HG03139 (cell line): ENCODE measurements around the gene GNB1L.

ENCODE experiments used
- ATAC-seq: cut with Tn5 transposase; IDR thresholded peaks from one replicate; pipeline ENCODE4 v1.9.1; 2021; ENCODE audit not compliant: unreplicated experiment

The GNB1L gene

DNA sequence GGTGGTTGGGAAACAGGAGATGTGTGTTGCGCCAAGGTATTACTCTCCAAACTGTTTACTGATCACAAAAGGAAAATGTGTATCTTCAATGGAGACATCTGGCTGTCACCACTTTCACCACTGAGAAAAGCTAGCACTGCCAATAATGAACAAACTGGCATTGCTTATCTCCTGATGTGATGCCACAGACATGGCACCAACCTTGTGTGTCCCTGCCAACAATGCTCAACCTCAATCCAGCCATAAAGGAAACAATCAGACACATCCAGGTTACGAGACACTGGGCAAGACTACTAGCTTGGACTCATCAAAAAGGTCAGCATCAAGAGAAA lies 28.1 kb downstream of the GNB1L start:
- ATAC-seq: no peak

DNA sequence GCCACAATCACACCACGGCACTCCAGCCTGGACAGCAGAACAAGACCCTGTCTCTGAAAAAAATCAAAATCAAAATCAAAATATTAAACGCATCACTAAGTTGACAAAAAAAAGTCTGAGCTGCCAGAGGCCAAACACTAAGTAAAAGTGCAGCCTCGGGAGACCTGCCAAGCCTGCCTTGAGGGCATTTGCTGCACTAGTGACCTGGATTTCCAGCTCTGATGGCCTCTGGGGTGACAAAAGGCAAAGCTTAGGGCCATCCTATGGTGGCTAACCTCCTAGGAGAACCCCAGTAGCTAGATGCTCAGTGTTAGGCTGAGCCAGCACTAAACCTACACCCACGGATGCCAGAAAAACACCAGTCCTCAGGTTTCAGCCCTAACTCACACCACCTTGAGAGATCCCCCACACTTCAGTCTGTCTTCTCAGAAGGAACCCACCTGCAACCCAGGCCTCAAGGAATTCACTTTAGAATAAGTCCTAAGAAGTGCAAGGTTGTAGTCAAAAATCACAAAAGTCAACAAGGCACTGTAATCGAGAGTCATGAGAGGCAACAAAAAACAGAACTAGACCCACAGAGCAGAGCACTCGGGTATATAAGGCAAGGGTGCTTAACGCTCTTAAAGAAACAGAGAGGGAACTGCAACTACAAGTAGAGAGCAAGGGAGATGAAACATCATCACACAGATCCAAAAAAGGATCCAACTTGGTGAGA lies 28.6 kb downstream of the GNB1L start:
- ATAC-seq: no peak

DNA sequence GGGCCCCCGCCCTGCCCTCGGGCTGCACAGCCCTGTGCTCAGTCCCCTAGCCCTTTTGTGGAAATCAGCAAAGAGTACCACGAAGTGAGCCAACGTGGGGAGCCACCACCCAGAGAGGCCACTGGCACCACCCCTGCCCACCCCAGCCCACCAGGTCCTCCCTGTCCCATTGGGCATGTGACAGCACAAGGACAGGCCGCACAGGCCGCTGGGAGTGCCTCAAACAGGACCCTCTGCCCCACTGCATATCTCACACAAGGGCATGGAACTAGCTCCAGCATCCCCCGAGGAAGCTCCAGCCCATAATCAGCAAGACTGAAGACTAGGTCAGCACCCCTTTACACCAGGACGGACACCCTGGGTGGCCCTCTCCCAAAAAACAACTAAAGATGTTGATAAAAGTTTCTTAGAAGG lies 29.7 kb downstream of the GNB1L start:
- ATAC-seq: no peak

DNA sequence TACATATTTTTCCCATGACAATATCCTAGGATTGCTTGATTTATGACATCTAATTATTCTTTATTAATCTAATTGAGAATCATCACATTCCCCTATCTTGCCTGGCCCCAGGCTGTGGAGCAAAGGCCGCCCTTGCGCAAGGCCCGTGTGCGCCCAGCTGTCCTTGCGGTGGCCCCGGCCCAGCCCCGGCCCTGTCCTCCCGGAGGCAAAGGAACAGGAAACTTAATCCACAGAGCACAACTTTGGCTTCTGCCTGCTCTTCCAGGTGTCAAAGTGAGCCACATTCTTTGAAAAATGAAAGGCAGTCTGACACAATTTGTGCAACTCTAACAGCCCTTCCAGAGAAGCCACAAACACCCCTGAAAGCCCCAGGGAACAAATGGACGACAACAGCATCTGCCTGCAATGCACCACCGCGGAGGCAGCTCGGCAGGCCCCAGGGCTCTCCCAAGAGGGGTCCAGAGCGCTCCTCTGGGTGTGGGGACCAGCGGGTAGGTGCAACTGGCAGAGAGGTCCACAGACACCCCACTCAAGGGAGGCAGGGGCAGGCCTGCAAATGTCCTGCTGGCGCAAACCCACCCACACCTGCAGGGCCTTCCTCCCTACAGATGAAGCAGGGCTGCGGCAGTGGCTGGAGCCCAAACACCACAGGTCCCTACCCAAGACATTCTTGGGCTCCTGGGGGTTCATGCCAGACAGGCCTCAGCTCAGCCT lies 30.3 kb downstream of the GNB1L start:
- ATAC-seq: no peak

DNA sequence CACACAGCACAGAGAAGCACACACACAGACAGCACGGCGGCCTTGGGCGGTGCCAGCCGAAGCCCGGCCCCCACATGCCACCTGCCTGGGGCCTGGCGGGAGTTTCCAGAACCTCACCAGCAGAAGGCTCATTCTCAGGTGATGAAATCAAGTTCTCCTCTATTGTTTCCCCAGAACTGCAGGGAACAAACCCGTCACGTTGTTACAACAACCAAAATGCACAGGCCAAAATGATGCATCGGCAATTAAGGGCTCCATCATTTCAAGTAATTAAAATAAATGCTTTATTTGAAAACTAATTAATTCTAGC lies 30.8 kb downstream of the GNB1L start:
- no peak for ATAC-seq

DNA sequence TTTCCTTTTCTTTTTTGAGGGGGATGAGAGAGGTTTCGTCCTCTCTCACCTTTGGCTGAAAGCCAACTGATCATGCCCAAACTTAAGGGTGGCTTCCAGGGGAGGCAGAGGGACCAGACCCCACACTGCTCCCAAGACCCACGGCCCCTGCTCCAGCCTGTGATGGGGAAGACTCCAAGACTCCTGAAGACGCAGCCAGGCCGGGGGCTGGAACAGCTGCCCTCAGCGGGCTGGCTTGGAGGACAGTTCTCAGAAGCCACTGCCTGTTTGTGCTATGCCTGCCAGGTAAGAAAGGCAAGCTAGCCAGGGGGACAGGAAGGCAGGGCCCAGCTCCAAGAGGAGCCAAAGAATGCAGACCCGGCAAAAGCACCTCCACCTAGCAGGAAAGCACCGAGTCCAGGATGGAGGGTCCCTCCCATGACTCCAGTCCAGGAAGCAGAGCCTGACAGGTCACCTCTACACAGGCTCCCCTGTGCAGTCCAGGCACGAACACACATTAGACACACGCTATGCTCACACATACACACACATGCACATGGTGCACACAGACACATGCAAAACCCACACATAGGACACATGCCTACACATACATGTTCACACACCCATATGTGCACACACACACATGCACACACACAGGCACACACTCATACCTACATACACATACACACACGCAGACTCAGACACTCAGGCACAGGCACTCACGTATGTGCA lies 31.3 kb downstream of the GNB1L start:
- ATAC-seq: no peak

DNA sequence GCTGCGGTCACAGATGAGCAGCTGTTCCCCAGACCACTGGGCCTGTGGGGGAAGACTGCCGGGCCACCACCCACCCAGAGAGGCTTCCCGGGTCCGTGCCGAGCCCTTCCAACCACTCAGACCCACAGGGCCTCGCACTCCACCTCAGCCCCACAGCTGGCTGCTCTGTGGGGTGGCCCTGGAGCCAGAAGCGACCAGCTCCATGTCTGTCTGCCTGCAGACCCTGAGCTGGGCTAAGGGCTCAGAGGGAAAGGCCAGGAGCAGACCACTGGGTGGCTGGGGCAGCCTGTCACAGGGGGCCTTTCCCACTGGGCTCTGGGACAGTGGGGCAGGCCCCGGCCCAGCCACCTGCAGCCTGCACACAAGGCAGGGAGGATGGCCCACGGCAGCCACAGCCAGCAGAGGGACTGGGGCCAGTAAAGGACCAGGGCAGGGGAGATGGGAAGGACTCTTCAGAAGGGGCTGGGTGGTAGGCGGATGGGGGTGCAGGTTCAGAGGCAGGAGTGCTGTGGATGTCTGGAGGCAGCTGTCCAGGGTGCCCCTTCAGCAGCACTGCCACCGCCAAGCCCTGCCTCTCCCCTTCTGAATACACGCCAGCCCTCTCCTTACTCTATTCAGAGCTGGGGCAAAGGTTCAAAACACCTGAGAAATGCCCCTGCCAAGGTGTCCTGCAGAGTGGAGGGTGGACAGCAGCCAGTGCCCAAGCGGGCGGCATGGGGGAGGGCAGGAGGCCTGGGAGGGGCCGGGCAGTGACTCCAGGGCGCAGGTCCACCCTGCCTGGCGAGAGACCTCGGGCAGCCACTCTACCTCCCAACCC lies 32.2 kb downstream of the GNB1L start:
- no peak for ATAC-seq

DNA sequence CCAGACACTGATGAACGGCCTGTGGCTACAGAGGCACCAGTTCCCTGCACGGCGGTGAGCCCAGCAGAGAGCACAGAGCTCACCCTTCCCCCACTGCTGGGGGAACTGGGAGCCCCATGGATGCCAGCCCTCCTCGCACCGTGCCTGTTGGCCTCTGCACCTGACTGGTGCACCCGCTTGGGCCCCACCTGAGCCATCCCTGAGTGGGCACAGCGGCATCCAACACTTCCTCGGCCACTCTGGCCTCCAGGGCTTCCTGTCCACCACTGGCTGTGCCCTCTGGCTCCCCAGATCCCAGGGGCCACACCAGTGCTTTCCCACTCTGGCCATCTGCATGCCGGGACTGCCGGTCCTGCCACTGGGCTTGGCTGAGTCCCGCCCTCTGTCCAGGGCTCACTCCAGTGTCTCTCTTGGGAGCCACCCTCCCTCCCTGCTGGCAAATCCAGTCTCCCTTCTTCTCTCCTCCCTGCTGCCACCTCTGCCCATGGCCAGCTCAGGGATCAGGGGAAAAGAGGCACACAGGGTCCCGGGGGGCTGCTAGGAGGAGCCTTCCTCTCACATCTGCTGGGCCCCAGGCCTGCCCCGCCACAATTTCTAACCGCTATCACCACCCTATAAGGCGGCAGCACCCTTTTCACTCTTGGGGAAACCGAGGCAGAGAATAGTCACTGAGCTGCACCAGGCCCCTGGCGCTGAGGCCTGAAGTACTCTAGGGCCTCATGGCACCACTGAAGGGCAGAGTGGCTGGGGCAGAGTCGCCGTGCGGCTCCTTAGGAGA lies 33.0 kb downstream of the GNB1L start:
- ATAC-seq: no peak

DNA sequence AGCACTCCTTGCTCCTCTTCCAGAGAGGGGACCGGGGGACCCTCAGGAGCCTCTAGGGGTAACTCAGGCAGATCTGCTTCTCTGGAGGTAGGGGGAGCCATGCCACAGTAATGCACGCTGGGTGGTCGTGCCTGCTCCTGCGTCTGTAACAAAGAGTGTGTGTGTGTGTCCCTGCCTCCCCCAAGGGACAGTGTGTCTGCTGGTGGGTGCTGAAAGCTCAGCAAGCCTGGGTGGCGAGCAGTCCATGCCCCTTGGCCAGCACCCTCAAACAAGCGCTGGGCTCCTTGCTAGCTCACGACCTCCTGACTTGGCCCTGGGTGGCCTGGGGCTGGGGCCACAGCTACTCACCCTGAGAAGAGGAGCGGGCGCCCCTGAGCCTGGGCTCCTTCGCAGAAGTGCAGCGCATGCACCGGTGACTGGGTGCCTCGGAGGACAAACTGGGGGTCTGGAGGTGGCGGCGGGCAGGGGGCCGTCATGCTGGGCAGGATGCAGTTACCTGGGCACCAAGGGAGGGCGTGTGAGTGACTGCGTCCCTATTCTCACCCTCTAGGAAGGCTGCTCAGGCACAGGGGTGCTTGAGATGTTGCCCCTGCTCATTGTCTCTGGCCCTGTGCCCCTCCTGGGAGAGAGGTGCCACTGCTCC lies 33.7 kb downstream of the GNB1L start:
- ATAC-seq: no peak

DNA sequence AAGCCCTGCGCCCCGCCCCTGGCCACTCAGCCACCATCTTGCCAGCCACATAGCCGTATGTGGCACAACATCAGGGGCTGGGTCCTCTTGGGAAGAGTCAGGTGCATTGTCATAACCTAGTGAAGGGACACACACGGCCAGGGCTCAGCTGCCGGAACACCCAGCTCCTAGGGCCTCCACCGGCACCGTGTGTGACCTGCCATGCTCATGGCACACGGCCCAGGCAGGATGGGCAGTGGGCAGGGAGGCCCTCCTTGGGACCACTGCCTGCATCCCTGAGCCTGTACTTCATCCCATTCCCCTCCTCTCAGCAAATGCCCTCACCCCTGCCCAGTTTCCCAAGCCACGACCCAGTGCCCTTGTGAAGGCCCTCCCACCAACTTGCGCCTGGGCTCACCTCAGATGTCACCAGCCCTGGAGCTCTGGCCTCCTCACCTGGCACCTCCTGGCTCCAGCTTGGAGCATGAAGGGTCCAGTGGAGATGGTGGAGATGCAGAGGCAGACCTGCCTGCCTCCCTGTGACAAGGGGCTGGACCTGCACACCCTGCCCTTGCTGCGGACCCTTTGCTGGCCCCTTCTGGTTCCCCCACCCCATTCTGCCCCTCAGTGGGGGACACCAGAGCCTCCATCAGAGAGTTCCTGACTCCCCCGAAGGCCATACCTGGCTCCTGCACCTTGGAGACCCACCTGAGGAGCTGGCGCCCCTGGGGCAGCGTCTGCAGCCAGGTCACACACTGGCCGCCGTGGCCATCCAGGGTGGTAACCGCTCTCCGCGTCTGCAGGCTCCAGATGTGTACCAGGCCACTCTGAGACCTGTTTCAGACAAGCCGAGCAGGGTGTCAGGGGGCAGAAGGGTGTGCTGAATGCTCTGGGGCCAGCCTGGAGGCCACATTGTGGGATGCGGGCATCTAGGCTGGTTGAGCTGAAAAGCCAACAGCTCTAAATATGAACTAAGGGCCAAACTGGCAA lies 34.5 kb downstream of the GNB1L start:
- no peak for ATAC-seq

DNA sequence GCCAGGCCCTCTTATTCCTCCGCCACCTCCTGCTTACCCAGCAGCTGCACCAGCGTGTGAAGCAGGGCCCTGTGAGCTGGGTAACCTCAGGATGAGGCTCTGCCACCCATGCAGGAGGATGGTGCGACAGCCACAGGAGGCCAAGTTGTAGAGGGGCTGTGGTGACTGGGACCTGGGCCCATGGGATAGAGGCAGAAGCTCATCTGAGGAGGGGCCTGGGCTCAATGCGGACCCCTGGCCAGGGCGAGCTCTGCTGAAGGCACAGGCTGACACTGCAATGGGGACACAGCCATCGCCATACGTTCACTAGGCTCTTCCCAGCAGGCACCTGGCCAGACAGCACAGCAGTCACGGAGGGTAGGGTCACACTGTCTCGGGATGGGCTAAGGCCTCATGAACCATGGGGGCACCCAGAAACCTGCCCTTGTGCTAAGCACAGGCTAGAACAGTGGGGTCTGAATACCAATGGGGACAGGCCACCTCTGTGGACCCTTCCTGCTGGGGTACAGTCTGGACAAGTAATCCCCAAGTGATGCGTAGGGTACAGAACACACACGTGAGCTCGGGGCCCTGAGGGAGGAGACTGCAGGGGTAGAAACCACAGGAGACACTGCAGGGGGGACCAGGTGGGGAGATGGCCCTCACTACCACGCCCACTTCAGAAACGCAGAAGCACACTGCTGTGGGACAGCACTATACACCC lies 35.3 kb downstream of the GNB1L start:
- no peak for ATAC-seq

DNA sequence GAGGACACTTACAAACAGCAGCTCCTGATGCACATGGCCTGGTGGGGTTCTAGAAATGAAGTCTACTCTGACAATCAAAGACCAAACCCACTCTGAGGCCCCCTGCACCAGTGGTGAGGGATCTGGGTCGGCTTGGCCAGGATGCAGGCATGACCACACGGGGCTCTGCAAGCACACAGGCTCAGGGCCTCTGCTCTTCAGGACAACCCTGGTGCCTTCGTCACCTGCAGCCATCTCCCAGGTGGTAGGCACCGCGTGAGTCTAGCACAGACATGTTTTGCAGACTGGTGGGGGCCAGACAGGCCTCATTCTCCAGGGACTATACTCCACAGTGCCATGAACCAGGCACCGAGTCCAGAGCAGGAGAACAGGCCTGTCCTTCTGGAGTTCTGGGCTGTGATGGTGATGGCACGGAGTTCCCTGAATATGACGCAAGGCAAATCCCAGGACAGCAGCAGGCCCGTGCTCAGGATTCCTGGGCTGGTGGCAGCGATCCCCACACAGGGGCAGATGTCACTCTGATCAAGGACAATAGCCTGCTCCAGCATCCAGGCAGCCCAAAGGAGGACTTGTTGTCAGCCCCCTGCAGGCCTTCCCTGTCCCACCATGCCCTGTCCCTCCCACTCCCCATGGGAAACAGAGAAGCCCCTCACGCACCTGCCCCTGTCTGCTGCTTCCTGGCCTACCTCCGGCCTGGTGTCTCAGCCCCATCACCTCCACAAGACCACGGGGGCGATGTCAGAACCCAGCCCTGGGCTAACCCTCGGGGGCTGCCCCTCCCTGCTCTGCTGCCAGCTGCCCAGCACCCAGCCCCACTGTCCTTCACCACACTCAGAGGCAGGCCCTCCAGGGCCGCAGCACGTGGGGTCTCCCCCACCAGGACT lies 36.1 kb downstream of the GNB1L start:
- no peak for ATAC-seq

DNA sequence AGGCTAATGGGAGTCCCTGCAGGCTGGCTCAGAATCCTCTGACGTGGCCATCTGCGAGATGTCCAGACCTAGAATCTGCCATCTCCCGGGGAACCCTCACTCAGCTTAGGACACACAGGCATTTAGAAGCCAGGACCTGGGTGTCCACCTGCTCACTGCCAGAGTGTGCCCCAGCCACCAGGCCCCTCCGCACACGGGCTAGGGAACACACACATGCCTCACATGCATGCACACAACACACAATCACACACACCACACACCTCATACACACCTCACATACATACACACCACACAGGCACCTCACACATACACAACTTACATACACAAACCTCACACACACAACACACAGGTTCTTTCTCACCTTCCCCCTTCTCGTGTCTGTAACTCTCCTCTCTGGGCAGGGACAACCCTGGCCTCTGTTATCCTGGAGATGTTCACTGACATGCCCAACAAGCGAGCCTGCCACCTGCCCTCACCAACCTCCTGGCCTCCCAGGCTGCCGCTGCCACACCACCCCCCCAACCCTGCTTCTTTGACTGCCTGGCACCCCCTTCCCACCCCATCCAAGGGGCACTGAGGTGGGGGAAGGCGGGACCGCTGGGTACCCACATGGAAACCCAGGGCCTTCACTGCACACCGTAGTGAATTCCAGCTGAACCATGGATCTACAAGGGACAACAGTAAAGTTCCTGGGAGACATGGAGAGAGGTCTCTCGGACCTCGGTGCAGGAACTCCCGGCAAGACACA lies 38.1 kb downstream of the GNB1L start:
- no peak for ATAC-seq

DNA sequence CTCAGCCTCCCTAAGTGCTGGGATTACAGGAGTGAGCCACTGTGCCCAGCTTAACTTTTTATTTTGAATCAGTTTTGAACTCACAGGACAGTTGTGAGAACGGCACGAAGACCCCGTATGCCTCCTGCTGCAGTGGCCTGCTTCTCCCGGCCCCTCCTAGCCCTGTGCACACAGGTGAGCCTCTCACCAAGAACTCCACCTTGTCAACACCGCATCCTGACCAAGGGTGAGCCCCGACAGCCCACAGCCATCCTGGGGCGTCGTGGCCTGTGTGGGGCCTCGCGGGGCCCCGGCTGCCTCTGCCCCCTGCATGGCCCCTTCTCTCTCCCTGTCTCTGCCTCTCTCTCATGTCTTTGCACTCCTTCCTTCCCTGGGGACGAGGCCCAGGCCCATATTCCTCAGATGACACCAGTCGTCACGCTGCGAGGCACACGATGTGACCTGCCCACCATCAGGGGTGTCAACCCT lies 38.8 kb downstream of the GNB1L start:
- no peak for ATAC-seq

DNA sequence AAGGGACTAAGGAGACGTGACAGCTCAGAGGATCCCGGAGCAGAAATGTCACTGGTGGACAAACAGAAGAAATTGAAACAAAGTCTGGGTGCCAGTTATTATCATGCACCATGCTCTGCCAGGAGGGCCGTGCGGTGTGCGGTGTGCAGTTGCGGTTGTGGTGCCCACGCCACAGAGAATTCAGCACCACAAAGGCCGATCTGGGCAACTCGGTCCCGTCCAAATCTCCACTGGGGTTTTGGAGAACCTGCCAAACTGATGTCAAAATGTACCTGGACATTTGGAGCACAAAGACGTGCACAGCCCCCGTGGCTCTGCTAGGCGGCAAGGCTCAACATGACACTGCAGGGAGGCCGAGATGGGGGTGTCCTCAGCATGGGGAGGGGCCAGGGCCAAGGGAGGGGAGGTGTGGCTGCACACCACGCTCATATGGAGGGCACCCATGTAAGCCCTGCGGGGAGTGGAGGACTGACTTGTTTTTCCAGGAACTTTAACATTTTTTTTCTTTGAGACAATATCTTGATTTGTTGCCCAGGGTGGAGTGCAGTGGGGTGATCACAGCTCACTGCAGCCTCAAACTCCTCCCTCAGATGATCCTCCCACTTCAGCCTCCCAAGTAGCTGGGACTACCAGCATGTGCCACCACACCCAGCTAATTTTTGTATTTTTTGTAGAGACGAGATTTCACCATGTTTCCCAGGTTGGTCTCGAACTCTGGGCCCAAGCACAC lies 39.4 kb downstream of the GNB1L start:
- no peak for ATAC-seq

DNA sequence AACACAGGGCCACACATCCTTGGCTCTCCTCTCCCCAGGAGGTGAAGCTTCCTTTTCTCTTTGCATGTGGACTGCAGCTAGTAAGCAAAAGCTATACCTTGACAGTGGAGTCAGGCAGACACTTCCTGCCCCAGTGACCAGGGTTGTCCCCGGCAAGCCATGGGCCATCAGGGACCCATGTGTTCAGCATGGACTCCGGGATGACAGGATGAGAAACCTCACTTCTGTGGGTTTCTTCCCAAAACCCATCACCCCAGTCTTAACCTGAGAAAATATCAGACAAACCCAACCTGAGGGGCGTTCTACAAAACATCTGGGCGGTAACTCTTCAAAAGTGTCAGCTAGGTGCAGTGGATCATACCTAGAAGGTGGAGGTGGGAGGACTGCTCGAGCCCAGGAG lies 40.2 kb downstream of the GNB1L start:
- no peak for ATAC-seq
